Activated CD8-positive, alpha-beta memory T cell treated with anti-CD3 and anti-CD28 coated beads for 48 hours (primary cell): ENCODE measurements around the gene ZBTB11.
"Not testable (repeated sequence)": the region's sequence is repeated elsewhere in the genome, so short reads cannot be mapped to it uniquely, and the experiment has no call there.

Source experiments
- DNase-seq, 3 experiments: peaks; one replicate each; pipeline ENCODE4 v3.0.0-alpha.2; 2020; ENCODE audit warnings: low read depth in 2 of 3, low spot score in 2 of 3

The ZBTB11 gene

GRCh38 chr3:101619734-101620133 lies 57.2 kb downstream of the ZBTB11 start:
- no peak for DNase-seq

- DNase-seq, result no peak
Measured at GRCh38 chr3:101618726-101619125, 58.2 kb downstream of the ZBTB11 start.

GRCh38 chr3:101617478-101617877 lies 59.5 kb downstream of the ZBTB11 start:
- no peak for DNase-seq

GRCh38 chr3:101615525-101615924 lies 61.4 kb downstream of the ZBTB11 start:
- DNase-seq, result no peak

DNA sequence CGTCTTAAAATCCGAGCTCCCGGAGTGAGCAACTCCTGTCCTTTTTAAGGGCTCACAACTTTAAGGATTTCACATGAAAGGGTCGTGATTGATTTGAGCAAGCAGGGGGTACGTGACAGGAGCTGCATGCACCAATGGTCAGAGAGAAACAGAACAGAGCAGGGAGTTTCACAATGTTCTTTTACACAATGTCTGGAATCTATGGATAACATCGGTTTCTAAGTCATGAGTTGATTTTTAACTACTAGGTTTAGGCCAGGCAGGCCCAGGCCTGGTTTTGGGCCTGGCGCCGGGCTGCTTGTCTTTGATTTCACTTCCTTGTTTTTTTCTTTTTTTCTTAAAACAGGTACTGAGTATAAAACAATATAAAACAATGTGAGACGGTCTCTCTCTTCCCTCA lies 63.9 kb downstream of the ZBTB11 start:
- not testable (repeated sequence) for DNase-seq

- no peak for DNase-seq
Measured at GRCh38 chr3:101611023-101611422, 65.9 kb downstream of the ZBTB11 start.

- DNase-seq, result not testable (repeated sequence)
Measured at GRCh38 chr3:101605398-101605797, 71.5 kb downstream of the ZBTB11 start.

- DNase-seq, result no peak
Measured at GRCh38 chr3:101603184-101603583, 73.7 kb downstream of the ZBTB11 start.

DNA sequence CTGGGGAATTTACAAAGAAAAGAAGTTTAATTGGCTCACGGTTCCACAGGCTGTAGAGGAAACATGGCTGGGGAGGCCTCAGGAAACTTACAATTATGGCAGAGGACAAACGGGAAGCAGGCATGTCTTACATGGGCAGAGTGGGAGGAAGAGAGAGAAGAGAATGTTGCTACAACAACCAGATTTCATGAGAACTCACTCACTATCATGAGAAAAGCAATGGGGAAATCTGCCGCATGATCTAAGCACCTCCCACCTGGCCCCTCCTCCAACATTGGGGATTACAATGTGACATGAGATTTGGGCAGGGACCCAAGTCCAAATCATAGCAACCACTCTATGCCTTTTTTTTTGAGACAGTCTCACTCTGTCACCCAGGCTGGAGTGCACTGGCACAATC lies 74.2 kb downstream of the ZBTB11 start:
- DNase-seq, result no peak
